Bronchial smooth muscle cell (primary cell): ENCODE results near the gene TMEM37. TPM values are rescaled to one million over a fixed set of nuclear protein-coding genes. Genes with fewer than 3 reads are reported as not detected.

Source experiments
- total RNA-seq: library from RNA; depleted of rRNA; stranded (reverse); fragments of >200 nt; gene quantifications from 2 replicates; pipeline ENCODE4 v1.2.1, GENCODE V29; 2014

TMEM37 gene
- total RNA-seq, result 0.32 and 0.60 TPM in 2 replicates

GRCh38 chr2:119431155-119431975 lies at the start of gene TMEM37:
TMEM37 (plus strand) TSS chr2:119431854; CDS start chr2:119431904, 50 bp downstream.

Other genes with a start within 250 kb of the TMEM37 start
- 6.1 and 15.4 TPM in 2 replicates for gene STEAP3, start 208.0 kb upstream of the TMEM37 start, total RNA-seq
- gene C2orf76, start 65.0 kb upstream of the TMEM37 start, total RNA-seq, result 11.0 and 11.7 TPM in 2 replicates
- gene DBI, start 64.9 kb upstream of the TMEM37 start, total RNA-seq, result 101 and 116 TPM in 2 replicates
- not detected in 2 replicates for gene SCTR, start 92.6 kb downstream of the TMEM37 start, total RNA-seq
- gene CFAP221, start 112.6 kb downstream of the TMEM37 start, total RNA-seq, result not detected in 2 replicates
- 3.7 and 6.1 TPM in 2 replicates for gene TMEM177, start 247.3 kb downstream of the TMEM37 start, total RNA-seq